H9 (cell line): ENCODE data around the gene EPHA1. TPM values are rescaled to one million over a fixed set of nuclear protein-coding genes. Genes with fewer than 3 reads are reported as not detected.

Source experiments
- DNase-seq: peaks from one replicate; pipeline ENCODE4 v3.0.0-alpha.2; 2017
- H2AFZ ChIP-seq: one replicate; pipeline ENCODE4 v1.6.1; 2013; ENCODE audit warnings: mild to moderate bottlenecking, low read length, control low read depth, moderate library complexity
- H2AK5ac ChIP-seq: 2 replicates; pipeline ENCODE4 v1.6.1; 2013; ENCODE audit warnings: low read length, control low read depth, mixed read lengths; ENCODE audit not compliant: insufficient read length
- H2BK120ac ChIP-seq: one replicate; pipeline ENCODE4 v1.6.1; 2013; ENCODE audit warnings: low read depth, mild to moderate bottlenecking, low read length, control low read depth, inconsistent platforms; ENCODE audit not compliant: poor library complexity, severe bottlenecking
- H2BK12ac ChIP-seq: 2 replicates; pipeline ENCODE4 v1.6.1; 2013; ENCODE audit warnings: low read length, control low read depth, mixed read lengths, low read depth; ENCODE audit not compliant: insufficient read length
- H2BK15ac ChIP-seq: 2 replicates; pipeline ENCODE4 v1.6.1; 2013; ENCODE audit warnings: low read depth, low read length, control low read depth
- H2BK20ac ChIP-seq: one replicate; pipeline ENCODE4 v1.6.1; 2013; ENCODE audit warnings: low read depth, mild to moderate bottlenecking, low read length, control low read depth, inconsistent platforms; ENCODE audit not compliant: poor library complexity, severe bottlenecking
- H2BK5ac ChIP-seq: 2 replicates; pipeline ENCODE4 v1.6.1; 2013; ENCODE audit warnings: low read length, control low read depth, mixed read lengths; ENCODE audit not compliant: insufficient read length
- H3K14ac ChIP-seq: 2 replicates; pipeline ENCODE4 v1.6.1; 2013; ENCODE audit warnings: low read length, control low read depth; ENCODE audit not compliant: insufficient read depth
- H3K18ac ChIP-seq: 2 replicates; pipeline ENCODE4 v1.6.1; 2013; ENCODE audit warnings: low read depth, mild to moderate bottlenecking, mixed read lengths, low read length, control low read depth; ENCODE audit not compliant: insufficient read length
- H3K23ac ChIP-seq: 2 replicates; pipeline ENCODE4 v1.6.1; 2013; ENCODE audit warnings: low read length, control low read depth, mixed read lengths, low read depth; ENCODE audit not compliant: insufficient read length
- H3K23me2 ChIP-seq: 2 replicates; pipeline ENCODE4 v1.6.1; 2013; ENCODE audit warnings: low read depth, mild to moderate bottlenecking, mixed read lengths, low read length, control low read depth; ENCODE audit not compliant: insufficient read length, poor library complexity, severe bottlenecking
- H3K27ac ChIP-seq: 2 replicates; pipeline ENCODE4 v1.5.1; 2013; ENCODE audit warnings: low read length, control low read depth, mixed read lengths, low read depth; ENCODE audit not compliant: insufficient read length
- H3K27me3 ChIP-seq: 2 replicates; pipeline ENCODE4 v1.6.1; 2013; ENCODE audit warnings: low read length, control low read depth, inconsistent platforms; ENCODE audit not compliant: insufficient read depth
- H3K4ac ChIP-seq: 2 replicates; pipeline ENCODE4 v1.6.1; 2013; ENCODE audit warnings: low read depth, mild to moderate bottlenecking, control low read depth, inconsistent platforms, low read length, moderate library complexity
- H3K4me1 ChIP-seq: 2 replicates; pipeline ENCODE4 v1.6.1; 2013; ENCODE audit warnings: low read length, control low read depth, inconsistent platforms; ENCODE audit not compliant: insufficient read depth
- H3K4me2 ChIP-seq: 2 replicates; pipeline ENCODE4 v1.6.1; 2013; ENCODE audit warnings: low read length, control low read depth, mixed read lengths; ENCODE audit not compliant: insufficient read length, insufficient read depth
- H3K56ac ChIP-seq: 2 replicates; pipeline ENCODE4 v1.6.1; 2013; ENCODE audit warnings: low read depth, mild to moderate bottlenecking, mixed read lengths, low read length, control low read depth; ENCODE audit not compliant: insufficient read length
- H3K79me1 ChIP-seq: 2 replicates; pipeline ENCODE4 v1.6.1; 2013; ENCODE audit warnings: low read depth, mild to moderate bottlenecking, moderate library complexity, low read length, control low read depth, inconsistent platforms; ENCODE audit not compliant: insufficient read depth, poor library complexity, severe bottlenecking
- H3K79me2 ChIP-seq: 2 replicates; pipeline ENCODE4 v1.6.1; 2013; ENCODE audit warnings: low read length, control low read depth, inconsistent platforms; ENCODE audit not compliant: insufficient read depth
- H3K9ac ChIP-seq: 2 replicates; pipeline ENCODE4 v1.6.1; 2013; ENCODE audit warnings: low read length, control low read depth, mixed read lengths; ENCODE audit not compliant: insufficient read length; ENCODE audit errors: extremely low read depth
- H3K9me3 ChIP-seq: one replicate; pipeline ENCODE4 v1.6.1; 2013; ENCODE audit warnings: low read depth, low read length, inconsistent platforms; ENCODE audit not compliant: control insufficient read depth
- H3T11ph ChIP-seq: one replicate; pipeline ENCODE4 v1.6.1; 2013; ENCODE audit warnings: mild to moderate bottlenecking, low read length, control low read depth, inconsistent platforms
- H4K20me1 ChIP-seq: one replicate; pipeline ENCODE4 v1.6.1; 2013; ENCODE audit not compliant: control insufficient read depth, insufficient read length, insufficient read depth
- H4K5ac ChIP-seq: 2 replicates; pipeline ENCODE4 v1.6.1; 2013; ENCODE audit warnings: low read depth, mild to moderate bottlenecking, mixed read lengths, low read length, control low read depth; ENCODE audit not compliant: insufficient read length
- H4K8ac ChIP-seq: replicated peaks from 2 replicates; pipeline ENCODE4 v1.6.1; 2013; ENCODE audit warnings: low read length, control low read depth, mixed read lengths, low read depth; ENCODE audit not compliant: insufficient read length
- H4K91ac ChIP-seq: 2 replicates; pipeline ENCODE4 v1.6.1; 2013; ENCODE audit warnings: low read depth, mild to moderate bottlenecking, moderate library complexity, mixed read lengths, low read length, control low read depth; ENCODE audit not compliant: insufficient read length
- H3K27ac Mint-ChIP-seq, 3 experiments: 2 replicates in 2 of 3; 3 replicates in 1 of 3; pipeline ENCODE4 v1.8.0; 2020 to 2021; ENCODE audit warnings: mixed read lengths in 3 of 3, mild to moderate bottlenecking in 1 of 3, moderate library complexity in 1 of 3
- H3K27me3 Mint-ChIP-seq: 2 replicates; pipeline ENCODE4 v1.8.0; 2021; ENCODE audit warnings: low read depth, mild to moderate bottlenecking, moderate library complexity, mixed read lengths
- H3K36me3 Mint-ChIP-seq, 3 experiments: 2 replicates in 2 of 3; 3 replicates in 1 of 3; pipeline ENCODE4 v1.8.0; 2020 to 2021; ENCODE audit warnings: low read depth in 3 of 3, mixed read lengths in 3 of 3; ENCODE audit not compliant: insufficient read depth in 1 of 3
- H3K4me1 Mint-ChIP-seq, 2 experiments: 2 replicates each; pipeline ENCODE4 v1.8.0; 2020; ENCODE audit warnings: mixed read lengths in 2 of 2
- H3K4me3 Mint-ChIP-seq, 2 experiments: 2 replicates in 1 of 2; 3 replicates in 1 of 2; pipeline ENCODE4 v1.8.0; 2020 to 2021; ENCODE audit warnings: mild to moderate bottlenecking in 2 of 2, mixed read lengths in 2 of 2, moderate library complexity in 1 of 2
- H3K9me3 Mint-ChIP-seq, 2 experiments: 2 replicates in 1 of 2; 3 replicates in 1 of 2; pipeline ENCODE4 v1.8.0; 2020; ENCODE audit warnings: mild to moderate bottlenecking in 2 of 2, mixed read lengths in 2 of 2, moderate library complexity in 1 of 2
- CTCF ChIP-seq: fragments of 200-600 bp; sonication (generic); conservative IDR thresholded peaks from 3 replicates; pipeline ENCODE4 v1.8.0; 2021; ENCODE audit warnings: antibody characterized with exemption, mild to moderate bottlenecking
- WGBS: extraction: QIAGEN DNeasy Blood & Tissue Kit; methylation state at CpG from one replicate; pipeline ENCODE4 v1.1.7; 2013; ENCODE audit warnings: missing lambda C conversion rate, low lambda C conversion rate, mixed read lengths; ENCODE audit not compliant: insufficient read length; ENCODE audit errors: extremely low coverage; 5-methylcytosine and 5-hydroxymethylcytosine counted together
- total RNA-seq: library from RNA; stranded (reverse); gene quantifications from 2 replicates; pipeline ENCODE4 v1.2.1, GENCODE V29; 2021

Gene EPHA1
- total RNA-seq, 1 experiment from 2014 or later: 109 TPM

DNA sequence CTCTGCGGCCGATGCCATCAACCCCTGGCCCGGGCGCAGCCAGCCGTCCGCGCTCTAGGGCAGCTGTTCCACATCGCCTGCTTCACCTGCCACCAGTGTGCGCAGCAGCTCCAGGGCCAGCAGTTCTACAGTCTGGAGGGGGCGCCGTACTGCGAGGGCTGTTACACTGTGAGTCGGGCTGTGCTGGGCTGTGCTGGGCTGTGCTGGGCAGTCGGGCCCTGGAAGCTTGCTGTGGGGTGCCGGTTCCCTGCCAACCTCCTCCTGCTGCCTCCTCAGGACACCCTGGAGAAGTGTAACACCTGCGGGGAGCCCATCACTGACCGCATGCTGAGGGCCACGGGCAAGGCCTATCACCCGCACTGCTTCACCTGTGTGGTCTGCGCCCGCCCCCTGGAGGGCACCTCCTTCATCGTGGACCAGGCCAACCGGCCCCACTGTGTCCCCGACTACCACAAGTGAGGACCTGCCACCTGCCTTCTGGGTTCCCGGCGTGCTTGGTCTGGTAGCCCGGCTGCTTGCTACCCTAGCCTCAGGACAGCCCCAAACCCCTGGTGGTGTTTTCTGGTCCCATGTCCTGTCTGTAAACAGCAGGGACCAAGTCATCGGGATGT is 20.1 kb downstream of the EPHA1 start:
- Histone ChIP-seq H4K8ac (no peak overlapping the region), H3K4me1 (no peaks in the 10 kb centered on the region; the same call in 1 of the 2 replicates), H3K4me2 (no peak overlapping the region), H3K56ac (no peak overlapping the region), H2BK20ac (no peak overlapping the region), H2BK5ac (no peak overlapping the region), H2BK120ac (no peak overlapping the region), H3K4ac (no peak overlapping the region), H3K9me3 (no peaks in the 10 kb centered on the region), H3K18ac (no peak overlapping the region), H4K5ac (no peak overlapping the region), H3K79me1 (no peaks in the 10 kb centered on the region), H2BK15ac (no peak overlapping the region), H3K27ac (no peak overlapping the region), H3K23me2 (no peaks in the 10 kb centered on the region), H3K9ac (no peak overlapping the region), H4K20me1 (peaks cover 2% of the 10 kb centered on the region), H3K79me2 (peaks cover 7% of the 10 kb centered on the region; the same call in 1 of the 2 replicates), H3K27me3 (no peaks in the 10 kb centered on the region), H2AFZ (no peak overlapping the region), H3K23ac (no peak overlapping the region), H3T11ph (no peak overlapping the region), H2BK12ac (no peak overlapping the region), H3K14ac (no peak overlapping the region), H4K91ac (no peak overlapping the region), H2AK5ac (no peak overlapping the region)
- Mint-ChIP-seq H3K36me3 (peaks cover 32 to 59% (median 50%) of the 10 kb centered on the region in 3 experiments), H3K4me3 (no peak overlapping the region), H3K27me3 (no peaks in the 10 kb centered on the region; the same call in 1 of the 2 replicates), H3K4me1 (peaks cover 4 to 7% of the 10 kb centered on the region in 2 experiments), H3K27ac (no peak overlapping the region), H3K9me3 (no peaks in the 10 kb centered on the region)
- no peak; the same call in 2 of the 3 replicates for TF ChIP-seq CTCF
- DNase-seq: peak; percentile 65
- no CpG with 5 or more reads among the region's 28 CpGs for WGBS
